Lung (tissue), 12 donors: ENCODE data around the gene TTC7B. TPM values are rescaled to one million over a fixed set of nuclear protein-coding genes. Genes with fewer than 3 reads are reported as not detected.
A peak's percentile ranks its signal among the peaks of the same experiment; 100 is the strongest.

Experiments
- ATAC-seq: fragments of 200-7000 bp; cut with Tn5 transposase; one replicate; pipeline ENCODE4 v1.9.1; 2020; ENCODE audit warnings: moderate number of reproducible peaks; ENCODE audit not compliant: insufficient read depth, low FRiP score
- DNase-seq, 3 donors: peaks; one replicate each; pipeline ENCODE4 v3.0.0-alpha.2; 2013 to 2017
- H3K27ac ChIP-seq, 2 donors: one replicate each; pipeline ENCODE4 v1.5.1; 2013; ENCODE audit warnings: mild to moderate bottlenecking in 2 of 2, moderate library complexity in 2 of 2, control low read depth in 1 of 2, inconsistent platforms in 1 of 2, low read depth in 1 of 2, low read length in 1 of 2
- H3K27me3 ChIP-seq, 3 donors: one replicate each; pipeline ENCODE4 v1.5.1; 2013; ENCODE audit warnings: low read length in 2 of 3; ENCODE audit not compliant: control insufficient read depth in 3 of 3, insufficient read depth in 3 of 3
- H3K36me3 ChIP-seq, 4 donors: one replicate each; pipeline ENCODE4 v1.5.1; 2013; ENCODE audit warnings: low read length in 4 of 4, mild to moderate bottlenecking in 1 of 4, moderate library complexity in 1 of 4; ENCODE audit not compliant: control insufficient read depth in 4 of 4, insufficient read depth in 4 of 4
- H3K4me1 ChIP-seq, 5 donors: one replicate each; pipeline ENCODE4 v1.5.1; 2013; ENCODE audit warnings: low read length in 5 of 5, mild to moderate bottlenecking in 2 of 5, moderate library complexity in 1 of 5; ENCODE audit not compliant: control insufficient read depth in 5 of 5, insufficient read depth in 5 of 5
- H3K4me3 ChIP-seq: one replicate; pipeline ENCODE4 v1.5.1; 2013; ENCODE audit warnings: mild to moderate bottlenecking, control low read depth, moderate library complexity
- H3K9ac ChIP-seq, 2 donors: one replicate each; pipeline ENCODE4 v1.5.1; 2013; ENCODE audit warnings: low read length in 2 of 2, control low read depth in 1 of 2; ENCODE audit not compliant: insufficient read depth in 1 of 2
- H3K9me3 ChIP-seq, 4 donors: one replicate each; pipeline ENCODE4 v1.5.1; 2013; ENCODE audit warnings: low read length in 3 of 4, mild to moderate bottlenecking in 1 of 4, moderate library complexity in 1 of 4; ENCODE audit not compliant: control insufficient read depth in 4 of 4, insufficient read depth in 3 of 4
- CTCF ChIP-seq: IDR thresholded peaks from 2 replicates; pipeline ENCODE4 v1.5.1; 2012; ENCODE audit warnings: mild to moderate bottlenecking; ENCODE audit errors: control extremely low read depth, extremely low read depth
- WGBS, 2 donors: extraction: QIAGEN DNeasy Blood & Tissue Kit; methylation state at CpG; one replicate each; pipeline ENCODE4 v1.1.7; 2013; 5-methylcytosine and 5-hydroxymethylcytosine counted together
- polyA plus RNA-seq, 2 donors: library from polyadenylated mRNA; stranded (reverse); fragments of 200-250 nt; gene quantifications; one replicate each; pipeline ENCODE4 v1.2.1, GENCODE V29; 2013
- total RNA-seq, 2 donors: library from RNA; depleted of rRNA in 1 of 2; stranded (reverse); fragments of >200 nt in 1 of 2; gene quantifications; one replicate each; pipeline ENCODE4 v1.2.1, GENCODE V29; 2014 to 2021
- donor health status: control.
- donor health status: control.
- donor health status: Bipolar disorder and iron deficiency.
- donor health status: healthy.
- donor health status: DM: yes; HTN: yes; CAD: no.

TTC7B gene
- total and polyA plus RNA-seq, 4 donors, result 11.0 to 39.6 (median 23.0) TPM

GRCh38 chr14:90647473-90648005, 168.7 kb downstream of the TTC7B start:
- H3K4me1 ChIP-seq, result peaks cover 3 to 88% (median 55%) of the 10 kb centered on the region in 5 donors
- no peak overlapping the region for H3K9ac ChIP-seq
- 27 to 51% methylated on average over 5 of the region's 5 CpGs for WGBS, 2 donors
- DNase-seq (peak; percentile 52 to 91 (median 89)), ATAC-seq (no peak)
- no peaks in the 10 kb centered on the region for H3K9me3 ChIP-seq
- H3K27me3 ChIP-seq, result no peaks in the 10 kb centered on the region
- peaks cover 0 to 9% (median 3%) of the 10 kb centered on the region in 4 donors for H3K36me3 ChIP-seq
- H3K4me3 ChIP-seq, result no peak overlapping the region
- TF ChIP-seq CTCF, result no peak
- no peak overlapping the region for H3K27ac ChIP-seq

GRCh38 chr14:90645842-90646443, 170.3 kb downstream of the TTC7B start:
- H3K4me1 ChIP-seq, result peaks cover 9 to 80% (median 60%) of the 10 kb centered on the region in 5 donors
- H3K9me3 ChIP-seq, result no peaks in the 10 kb centered on the region
- peak overlapping the region in 1 of 2 donors; percentile 46 for H3K27ac ChIP-seq
- no peak for TF ChIP-seq CTCF
- H3K27me3 ChIP-seq, result no peaks in the 10 kb centered on the region
- H3K9ac ChIP-seq, result no peak overlapping the region
- H3K4me3 ChIP-seq, result no peak overlapping the region
- H3K36me3 ChIP-seq, result peaks cover 2 to 11% (median 3%) of the 10 kb centered on the region in 4 donors
- peak in 1 of 3 donors; percentile 42 for DNase-seq
- 90 to 92% methylated on average over 6 of the region's 6 CpGs for WGBS, 2 donors
- peak; percentile 53 for ATAC-seq

- DNase-seq (peak; percentile 63 to 91 (median 79)), ATAC-seq (no peak)
- TF ChIP-seq CTCF, result no peak
- peaks cover 2 to 11% (median 4%) of the 10 kb centered on the region in 4 donors for H3K36me3 ChIP-seq
- H3K4me1 ChIP-seq, result peaks cover 9 to 69% (median 51%) of the 10 kb centered on the region in 5 donors
- no peaks in the 10 kb centered on the region for H3K27me3 ChIP-seq
- peak overlapping the region in 1 of 2 donors; percentile 54 for H3K9ac ChIP-seq
- peak overlapping the region in 1 of 2 donors; percentile 46 for H3K27ac ChIP-seq
- no peaks in the 10 kb centered on the region for H3K9me3 ChIP-seq
- WGBS, 2 donors, result 30 to 35% methylated on average over 4 of the region's 4 CpGs
- H3K4me3 ChIP-seq, result no peak overlapping the region
These were observed 171.3 kb downstream of the TTC7B start for GRCh38 chr14:90644882-90645281.
